Measurements from ENCODE around the gene BAHCC1. TPM values are rescaled to one million over a fixed set of nuclear protein-coding genes. Genes with fewer than 3 reads are reported as not detected.

BAHCC1 gene
- 0.68 and 7.5 TPM in 2 replicates for total RNA-seq

DNA sequence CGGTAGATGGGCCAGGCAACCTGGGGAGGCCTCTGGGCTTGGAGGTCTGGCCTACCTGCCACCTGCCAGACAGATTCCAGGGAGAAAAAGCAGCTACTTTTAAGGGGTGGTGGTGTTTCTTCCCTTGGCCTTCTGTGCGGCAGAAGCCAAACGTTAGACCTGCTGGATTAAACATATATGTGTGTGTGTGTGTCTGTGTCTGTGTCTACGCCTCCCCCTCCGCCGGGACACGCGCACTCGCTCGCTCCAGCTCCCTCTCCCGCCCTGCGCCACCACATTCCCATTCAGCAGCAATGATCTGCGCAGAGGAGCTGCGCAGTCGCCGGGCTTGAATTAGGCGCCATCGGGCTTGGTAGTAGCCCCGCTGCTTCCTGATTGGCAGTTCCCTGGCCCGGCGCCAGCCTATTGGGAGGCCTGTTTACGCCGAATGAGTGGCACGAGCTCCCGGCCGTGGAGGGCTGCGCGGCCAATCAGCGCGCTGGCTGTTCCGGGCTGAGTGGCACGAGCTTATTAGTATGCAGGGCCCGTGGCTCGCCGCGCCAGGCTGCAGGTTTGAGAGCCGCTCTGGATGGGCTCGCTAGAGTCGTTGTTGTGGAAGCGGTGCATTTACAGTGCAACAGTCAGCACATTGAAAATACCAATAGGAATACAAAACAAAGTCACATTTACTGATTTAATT, at the start of gene BAHCC1:
TSS of gene BAHCC1 (plus strand) at position 537 of the 679 bp plus-strand sequence. CDS start 4,283 bp downstream, outside the sequence.

DNA sequence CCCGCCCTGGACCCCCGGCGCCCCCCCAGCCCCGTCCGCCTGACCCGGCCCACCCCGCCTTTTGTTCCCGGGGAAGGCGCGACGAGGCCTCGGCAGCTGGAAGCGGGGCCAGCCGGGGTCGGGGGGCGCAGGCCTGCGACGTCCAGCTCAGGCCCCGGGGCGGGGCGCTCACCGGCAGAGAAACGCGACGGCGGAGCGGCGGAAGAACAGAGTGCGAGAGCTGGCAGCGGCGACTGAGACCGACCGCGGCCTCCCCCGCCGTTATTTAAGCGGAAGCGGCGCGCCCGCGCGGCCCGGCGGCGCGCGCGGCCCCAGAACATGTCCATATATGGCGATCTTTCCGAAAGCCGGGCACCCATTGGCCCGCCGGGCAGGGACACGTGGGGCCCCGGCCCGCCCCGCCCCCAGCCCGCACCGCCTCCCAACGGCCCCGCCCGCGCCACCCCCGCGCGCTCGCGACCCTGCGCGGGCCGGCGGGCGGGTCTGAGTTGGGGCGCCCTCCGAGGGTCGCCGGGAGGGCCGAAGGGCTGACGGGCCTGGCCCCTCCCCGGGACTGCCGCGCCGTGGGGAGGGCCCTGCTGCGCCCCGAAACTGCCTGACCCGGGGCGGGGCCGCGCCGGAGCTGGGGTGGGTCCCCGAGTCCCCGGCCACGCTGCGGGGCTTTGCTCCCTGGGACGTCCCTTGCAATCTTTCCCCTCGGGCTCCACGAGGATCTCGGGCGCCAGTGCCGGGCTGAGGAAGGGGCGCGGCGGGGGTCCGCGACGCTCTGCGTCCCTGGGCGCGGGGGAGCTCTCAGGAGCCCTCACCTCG, 117.5 kb downstream of the BAHCC1 start, which contains the start of gene ACTG1:
TSS of gene ACTG1 (minus strand) at position 238 of the 810 bp plus-strand sequence. CDS start 445 bp downstream, outside the sequence.

Other genes with a start within 250 kb of the BAHCC1 start
- gene PVALEF, start 229.9 kb upstream of the BAHCC1 start, total RNA-seq: not detected in 2 replicates
- 0.34 and 0.64 TPM in 2 replicates for gene AATK, start 229.2 kb upstream of the BAHCC1 start, total RNA-seq
- gene CEP131, start 172.5 kb upstream of the BAHCC1 start, total RNA-seq: 7.5 and 12.0 TPM in 2 replicates
- 5.8 and 11.3 TPM in 2 replicates for gene TEPSIN, start 156.4 kb upstream of the BAHCC1 start, total RNA-seq
- 31.7 and 57.4 TPM in 2 replicates for gene NDUFAF8, start 156.1 kb upstream of the BAHCC1 start, total RNA-seq
- gene SLC38A10, start 100.2 kb upstream of the BAHCC1 start, total RNA-seq: 35.2 and 81.4 TPM in 2 replicates
- gene ACTG1, start 117.3 kb downstream of the BAHCC1 start, total RNA-seq: 5,054 and 5,058 TPM in 2 replicates
- 0.34 and 0.78 TPM in 2 replicates for gene FSCN2, start 132.9 kb downstream of the BAHCC1 start, total RNA-seq
- gene FAAP100, start 156.9 kb downstream of the BAHCC1 start, total RNA-seq: 15.4 and 18.1 TPM in 2 replicates
- gene NPLOC4, start 241.7 kb downstream of the BAHCC1 start, total RNA-seq: 59.5 and 93.4 TPM in 2 replicates
- gene TSPAN10, start 241.7 kb downstream of the BAHCC1 start, total RNA-seq: 0.68 and 3.2 TPM in 2 replicates

All from nasal cavity respiratory epithelium epithelial cell of viscerocranial mucosa (primary cell).